NT2/D1 (cell line): ENCODE data around the gene ATF7IP2.

Experiments
- SUZ12 ChIP-seq: IDR thresholded peaks from 2 replicates; pipeline ENCODE4 v1.6.1; 2011; ENCODE audit not compliant: insufficient read length, insufficient read depth; ENCODE audit errors: extremely low read depth
- ZNF274 ChIP-seq: IDR thresholded peaks from 2 replicates; pipeline ENCODE4 v1.6.1; 2011; ENCODE audit warnings: mild to moderate bottlenecking, low read depth, low read length

DNA sequence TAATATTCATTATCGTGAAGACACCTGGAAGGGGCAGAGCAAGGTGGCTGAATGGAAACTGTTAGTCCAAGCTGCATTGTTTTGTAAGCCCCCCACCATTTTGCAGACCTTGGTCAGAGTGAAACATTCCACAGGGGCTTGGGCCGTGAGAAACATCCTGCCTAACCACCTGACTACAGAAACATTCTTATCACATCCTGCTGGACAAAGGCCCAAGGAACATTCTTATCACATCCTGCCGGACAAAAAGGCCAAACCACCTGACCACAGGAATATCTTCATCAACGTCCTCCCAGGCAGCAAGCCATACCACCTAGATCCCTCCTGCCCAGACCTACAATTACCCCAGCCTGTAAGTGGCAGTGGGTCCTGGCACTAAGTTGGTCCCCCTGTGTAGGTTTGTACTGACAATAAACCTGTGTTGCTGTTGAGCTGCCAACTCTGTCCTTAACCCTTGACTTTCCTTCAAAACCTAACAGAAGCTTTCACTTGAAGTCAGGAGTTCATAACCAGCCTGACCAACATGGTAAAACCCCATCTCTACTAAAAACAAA lies 19.6 kb downstream of the ATF7IP2 start:
- no peak for TF ChIP-seq ZNF274
- TF ChIP-seq SUZ12: no peak
